Naive B cell (primary cell): ENCODE results near the gene EVI5. TPM values are rescaled to one million over a fixed set of nuclear protein-coding genes. Genes with fewer than 3 reads are reported as not detected.
"Not testable (repeated sequence)": the region's sequence is repeated elsewhere in the genome, so short reads cannot be mapped to it uniquely, and the experiment has no call there.

Experiments
- ATAC-seq, 2 donors: fragments of 150-1000 bp; cut with Tn5 transposase; 2 replicates each; pipeline ENCODE4 v1.10.0; 2021; ENCODE audit warnings: low read depth in 2 of 2, mild to moderate bottlenecking in 2 of 2, moderate library complexity in 2 of 2
- DNase-seq: peaks from one replicate; pipeline ENCODE4 v3.0.0; 2022
- H3K27ac Mint-ChIP-seq, 6 donors: one replicate each; pipeline ENCODE4 v1.8.0; 2020 to 2022; ENCODE audit warnings: mild to moderate bottlenecking in 6 of 6, mixed read lengths in 6 of 6, moderate library complexity in 5 of 6, inconsistent platforms in 2 of 6
- H3K27me3 Mint-ChIP-seq, 3 donors: one replicate each; pipeline ENCODE4 v1.8.0; 2021 to 2022; ENCODE audit warnings: mixed read lengths in 3 of 3, mild to moderate bottlenecking in 1 of 3
- H3K36me3 Mint-ChIP-seq, 2 donors: one replicate each; pipeline ENCODE4 v1.8.0; 2020 to 2022; ENCODE audit warnings: mixed read lengths in 2 of 2, inconsistent platforms in 1 of 2, mild to moderate bottlenecking in 1 of 2
- H3K4me1 Mint-ChIP-seq, 3 donors: one replicate each; pipeline ENCODE4 v1.8.0; 2020 to 2022; ENCODE audit warnings: mixed read lengths in 3 of 3, inconsistent platforms in 1 of 3, mild to moderate bottlenecking in 1 of 3, moderate library complexity in 1 of 3
- H3K4me3 Mint-ChIP-seq, 8 donors: one replicate each; pipeline ENCODE4 v1.8.0; 2020 to 2022; ENCODE audit warnings: mild to moderate bottlenecking in 8 of 8, mixed read lengths in 8 of 8, moderate library complexity in 8 of 8, inconsistent platforms in 2 of 8
- H3K9me3 Mint-ChIP-seq, 7 donors: one replicate each; pipeline ENCODE4 v1.8.0; 2020 to 2022; ENCODE audit warnings: mixed read lengths in 7 of 7, mild to moderate bottlenecking in 5 of 7, inconsistent platforms in 2 of 7, moderate library complexity in 1 of 7
- polyA plus RNA-seq, 6 donors: library from polyadenylated mRNA; unstranded; fragments of 300-500 nt; fragmentation: Illumina TruSeq; gene quantifications; one replicate each; pipeline ENCODE4 v1.2.3, GENCODE V29; 2021; ENCODE audit warnings: low read depth in 6 of 6

EVI5 gene
- polyA plus RNA-seq, 6 donors from 2014 or later = 3.3 to 11.6 (median 9.0) TPM

GRCh38 chr1:92690212-92690906, 94.5 kb downstream of the EVI5 start:
- Mint-ChIP-seq H3K27ac (peak overlapping the region in 1 of 6 donors; percentile 6), H3K36me3 (peaks cover 12 to 41% of the 10 kb centered on the region in 2 donors), H3K9me3 (peaks cover 0 to 12% (median 5%) of the 10 kb centered on the region in 7 donors), H3K4me3 (no peak overlapping the region), H3K4me1 (peaks cover 9 to 14% (median 10%) of the 10 kb centered on the region in 3 donors), H3K27me3 (no peaks in the 10 kb centered on the region)
- ATAC-seq (no peak), DNase-seq (no peak)

- Mint-ChIP-seq H3K4me1 (peaks cover 0 to 2% (median 0%) of the 10 kb centered on the region in 3 donors), H3K27ac (no peak overlapping the region), H3K27me3 (no peaks in the 10 kb centered on the region), H3K9me3 (peaks cover 0 to 1% (median 0%) of the 10 kb centered on the region in 7 donors), H3K4me3 (no peak overlapping the region), H3K36me3 (peaks cover 48% of the 10 kb centered on the region in 2 donors)
- ATAC-seq = no peak
- DNase-seq = no peak
These were observed 104.9 kb downstream of the EVI5 start for GRCh38 chr1:92679980-92680379.

GRCh38 chr1:92663775-92664174, 121.1 kb downstream of the EVI5 start:
- ATAC-seq (no peak), DNase-seq (no peak)
- H3K4me3 Mint-ChIP-seq = no peak overlapping the region
- H3K27ac Mint-ChIP-seq = peak overlapping the region in 1 of 6 donors; percentile 12
- H3K9me3 Mint-ChIP-seq = peaks cover 0 to 8% (median 2%) of the 10 kb centered on the region in 7 donors
- H3K27me3 Mint-ChIP-seq = no peaks in the 10 kb centered on the region
- peaks cover 8 to 19% of the 10 kb centered on the region in 2 donors for H3K36me3 Mint-ChIP-seq
- H3K4me1 Mint-ChIP-seq = no peaks in the 10 kb centered on the region

GRCh38 chr1:92662048-92662447, 122.9 kb downstream of the EVI5 start:
- no peak for DNase-seq
- Mint-ChIP-seq H3K4me3 (no peak overlapping the region), H3K9me3 (peaks cover 5 to 23% (median 9%) of the 10 kb centered on the region in 7 donors), H3K27me3 (no peaks in the 10 kb centered on the region), H3K27ac (no peak overlapping the region), H3K36me3 (peaks cover 21 to 32% of the 10 kb centered on the region in 2 donors), H3K4me1 (no peaks in the 10 kb centered on the region)
- ATAC-seq = no peak

GRCh38 chr1:92657701-92658100, 127.2 kb downstream of the EVI5 start:
- no peak for DNase-seq
- H3K4me1 Mint-ChIP-seq = no peaks in the 10 kb centered on the region
- H3K9me3 Mint-ChIP-seq = peaks cover 20 to 56% (median 37%) of the 10 kb centered on the region in 7 donors
- no peaks in the 10 kb centered on the region for H3K27me3 Mint-ChIP-seq
- no peak for ATAC-seq
- H3K27ac Mint-ChIP-seq = peak overlapping the region in 1 of 6 donors; percentile 27
- H3K4me3 Mint-ChIP-seq = no peak overlapping the region
- H3K36me3 Mint-ChIP-seq = peaks cover 56 to 59% of the 10 kb centered on the region in 2 donors

- Mint-ChIP-seq H3K36me3 (peaks cover 70 to 72% of the 10 kb centered on the region in 2 donors), H3K4me1 (no peaks in the 10 kb centered on the region), H3K27me3 (no peaks in the 10 kb centered on the region), H3K4me3 (no peak overlapping the region), H3K27ac (peak overlapping the region in 1 of 6 donors; percentile 34), H3K9me3 (peaks cover 20 to 57% (median 38%) of the 10 kb centered on the region in 7 donors)
- ATAC-seq (no peak), DNase-seq (no peak)
These were observed 129.6 kb downstream of the EVI5 start for GRCh38 chr1:92655197-92655801.

- ATAC-seq (no peak), DNase-seq (no peak)
- Mint-ChIP-seq H3K27me3 (no peaks in the 10 kb centered on the region), H3K4me3 (no peak overlapping the region), H3K4me1 (no peaks in the 10 kb centered on the region), H3K9me3 (peaks cover 20 to 55% (median 38%) of the 10 kb centered on the region in 7 donors), H3K36me3 (peaks cover 59 to 66% of the 10 kb centered on the region in 2 donors), H3K27ac (peak overlapping the region in 1 of 6 donors; percentile 86)
These were observed 131.1 kb downstream of the EVI5 start for GRCh38 chr1:92653605-92654381.

- not testable (repeated sequence) for H3K27me3 Mint-ChIP-seq, H3K9me3 Mint-ChIP-seq
- peaks cover 8 to 16% of the 10 kb centered on the region in 2 donors for H3K36me3 Mint-ChIP-seq
These were observed 144.2 kb downstream of the EVI5 start for GRCh38 chr1:92640686-92641085.

GRCh38 chr1:92638498-92638897, 146.4 kb downstream of the EVI5 start:
- Mint-ChIP-seq H3K9me3 (peaks cover 0 to 5% (median 4%) of the 10 kb centered on the region in 7 donors), H3K27me3 (no peaks in the 10 kb centered on the region), H3K36me3 (peaks cover 11 to 27% of the 10 kb centered on the region in 2 donors), H3K27ac (no peak overlapping the region), H3K4me3 (no peak overlapping the region), H3K4me1 (no peaks in the 10 kb centered on the region)
- no peak for ATAC-seq
- DNase-seq = no peak

More at GRCh38 chr1:92640686-92641085, 144.2 kb downstream of the EVI5 start:
- not testable (repeated sequence) for H3K4me1 Mint-ChIP-seq, DNase-seq, H3K4me3 Mint-ChIP-seq, ATAC-seq, H3K27ac Mint-ChIP-seq

- not testable (repeated sequence) for H3K4me1 Mint-ChIP-seq, H3K27me3 Mint-ChIP-seq, H3K4me3 Mint-ChIP-seq, H3K27ac Mint-ChIP-seq, ATAC-seq, DNase-seq, H3K9me3 Mint-ChIP-seq
- H3K36me3 Mint-ChIP-seq = peaks cover 11 to 19% of the 10 kb centered on the region in 2 donors
These were observed 149.7 kb downstream of the EVI5 start for GRCh38 chr1:92635203-92635602.

GRCh38 chr1:92623187-92623778, 161.6 kb downstream of the EVI5 start:
- H3K36me3 Mint-ChIP-seq = peaks cover 4 to 13% of the 10 kb centered on the region in 2 donors
- no peaks in the 10 kb centered on the region for H3K9me3 Mint-ChIP-seq

GRCh38 chr1:92619466-92620189, 165.3 kb downstream of the EVI5 start:
- DNase-seq (no peak), ATAC-seq (no peak)
- Mint-ChIP-seq H3K27ac (peak overlapping the region in 3 of 6 donors; percentile 34 to 51 (median 44)), H3K4me3 (no peak overlapping the region), H3K9me3 (no peaks in the 10 kb centered on the region), H3K36me3 (peaks cover 9 to 39% of the 10 kb centered on the region in 2 donors), H3K4me1 (no peaks in the 10 kb centered on the region), H3K27me3 (no peaks in the 10 kb centered on the region)

More at GRCh38 chr1:92623187-92623778, 161.6 kb downstream of the EVI5 start:
- DNase-seq (peak; percentile 1), ATAC-seq (no peak)
- no peaks in the 10 kb centered on the region for H3K27me3 Mint-ChIP-seq
- no peak overlapping the region for H3K4me3 Mint-ChIP-seq
- H3K27ac Mint-ChIP-seq = no peak overlapping the region
- no peaks in the 10 kb centered on the region for H3K4me1 Mint-ChIP-seq
